IMR-90 (cell line): ENCODE results near the gene ADPRM. TPM values are rescaled to one million over a fixed set of nuclear protein-coding genes. Genes with fewer than 3 reads are reported as not detected.

Experiments
- ATAC-seq: fragments of 200-7000 bp; cut with Tn5 transposase; 2 replicates; pipeline ENCODE4 v1.9.1; 2020; ENCODE audit warnings: low read depth, mild to moderate bottlenecking, moderate library complexity
- BruUV-seq: library from RNA; stranded (reverse); fragments of 400-500 nt; replicated peaks from 2 replicates; lab custom pipeline; 2021; lab: Mats Ljungman, UMichigan
- CTCF ChIA-PET: fragments of 300-600 bp; formaldehyde crosslinking; extraction: SDS; loops from one replicate; lab custom pipeline; 2021; ENCODE audit warnings: antibody characterized with exemption; lab: Yijun Ruan, JAX
- POLR2A ChIA-PET: fragments of 300-600 bp; sonication (Branson Sonifier 250); formaldehyde crosslinking; loops from one replicate; lab custom pipeline; 2022; ENCODE audit warnings: antibody characterized with exemption; ENCODE audit not compliant: unreplicated experiment; lab: Charles Lee
- DNase-seq: peaks from one replicate; pipeline ENCODE4 v3.0.0; 2013
- H2AFZ ChIP-seq: replicated peaks from 2 replicates; pipeline ENCODE3; 2013; ENCODE audit warnings: low read length, mild to moderate bottlenecking; ENCODE audit not compliant: poor library complexity
- H2AK5ac ChIP-seq: 2 replicates; pipeline ENCODE4 v1.6.1; 2013; ENCODE audit warnings: low read depth, low read length, inconsistent platforms
- H2AK9ac ChIP-seq: replicated peaks from 2 replicates; pipeline ENCODE3; 2013; ENCODE audit warnings: mild to moderate bottlenecking, low read depth, low read length, moderate library complexity; ENCODE audit not compliant: poor library complexity
- H2BK120ac ChIP-seq: 2 replicates; pipeline ENCODE4 v1.6.1; 2013; ENCODE audit warnings: low read depth, low read length, inconsistent platforms
- H2BK15ac ChIP-seq: 3 replicates; pipeline ENCODE4 v1.6.1; 2013; ENCODE audit warnings: low read depth, low read length, inconsistent platforms
- H2BK20ac ChIP-seq: 2 replicates; pipeline ENCODE4 v1.6.1; 2013; ENCODE audit warnings: low read depth, mild to moderate bottlenecking, inconsistent platforms, low read length, moderate library complexity
- H2BK5ac ChIP-seq: 2 replicates; pipeline ENCODE4 v1.6.1; 2013; ENCODE audit warnings: mild to moderate bottlenecking, low read depth, low read length, inconsistent platforms; ENCODE audit not compliant: poor library complexity, severe bottlenecking
- H3K14ac ChIP-seq: replicated peaks from 2 replicates; pipeline ENCODE4 v1.6.1; 2013; ENCODE audit warnings: low read depth, low read length, inconsistent platforms
- H3K18ac ChIP-seq: 2 replicates; pipeline ENCODE4 v1.6.1; 2013; ENCODE audit warnings: low read depth, low read length, control low read depth
- H3K23ac ChIP-seq: 2 replicates; pipeline ENCODE4 v1.6.1; 2013; ENCODE audit warnings: low read depth, low read length, inconsistent platforms
- H3K27ac ChIP-seq: 2 replicates; pipeline ENCODE4 v1.5.1; 2013; ENCODE audit warnings: mild to moderate bottlenecking, control low read depth, low read length; ENCODE audit not compliant: insufficient read depth
- H3K27me3 ChIP-seq: 2 replicates; pipeline ENCODE4 v1.6.1; 2013; ENCODE audit warnings: low read length; ENCODE audit not compliant: control insufficient read depth, insufficient read depth
- H3K36me3 ChIP-seq: 2 replicates; pipeline ENCODE4 v1.6.1; 2013; ENCODE audit warnings: low read length, mixed read lengths; ENCODE audit not compliant: control insufficient read depth, insufficient read depth
- H3K4ac ChIP-seq: 2 replicates; pipeline ENCODE4 v1.6.1; 2013; ENCODE audit warnings: low read depth, low read length, inconsistent platforms
- H3K4me1 ChIP-seq: 2 replicates; pipeline ENCODE4 v1.6.1; 2013; ENCODE audit warnings: low read length, mixed read lengths; ENCODE audit not compliant: control insufficient read depth, insufficient read depth
- H3K4me2 ChIP-seq: 2 replicates; pipeline ENCODE4 v1.6.1; 2013; ENCODE audit warnings: low read depth, mild to moderate bottlenecking, control low read depth, low read length, moderate library complexity
- H3K4me3 ChIP-seq: 2 replicates; pipeline ENCODE4 v1.5.1; 2013; ENCODE audit warnings: low read depth, mild to moderate bottlenecking, control low read depth, low read length, moderate library complexity; ENCODE audit not compliant: insufficient read depth
- H3K56ac ChIP-seq: 2 replicates; pipeline ENCODE4 v1.6.1; 2013; ENCODE audit warnings: low read length, inconsistent platforms; ENCODE audit not compliant: insufficient read depth; ENCODE audit errors: extremely low read depth
- H3K79me1 ChIP-seq, 2 experiments: 2 replicates each; pipeline ENCODE4 v1.6.1; 2013; ENCODE audit warnings: low read length in 2 of 2, inconsistent platforms in 1 of 2, low read depth in 1 of 2
- H3K9ac ChIP-seq: 2 replicates; pipeline ENCODE4 v1.6.1; 2013; ENCODE audit warnings: low read depth, low read length, control low read depth
- H3K9me1 ChIP-seq: 2 replicates; pipeline ENCODE4 v1.6.1; 2013; ENCODE audit warnings: low read length, inconsistent platforms; ENCODE audit not compliant: insufficient read depth
- H3K9me3 ChIP-seq: 2 replicates; pipeline ENCODE4 v1.6.1; 2013; ENCODE audit warnings: low read length; ENCODE audit not compliant: control insufficient read depth, insufficient read depth
- H4K20me1 ChIP-seq: 2 replicates; pipeline ENCODE4 v1.6.1; 2013; ENCODE audit warnings: low read length, inconsistent platforms; ENCODE audit not compliant: insufficient read depth
- H4K5ac ChIP-seq: 2 replicates; pipeline ENCODE4 v1.6.1; 2013; ENCODE audit warnings: mild to moderate bottlenecking, low read depth, low read length, control low read depth
- H4K8ac ChIP-seq, 2 experiments: 2 replicates each; pipeline ENCODE4 v1.6.1; 2013; ENCODE audit warnings: low read depth in 2 of 2, low read length in 2 of 2, control low read depth in 1 of 2, inconsistent platforms in 1 of 2
- H4K91ac ChIP-seq: 2 replicates; pipeline ENCODE4 v1.6.1; 2013; ENCODE audit warnings: low read depth, low read length, inconsistent platforms; ENCODE audit not compliant: insufficient read depth
- BHLHE40 ChIP-seq: fragments of 150-350 bp; IDR thresholded peaks from 2 replicates; pipeline ENCODE4 v1.6.1; 2016; ENCODE audit warnings: mild to moderate bottlenecking, low read depth, low read length
- FOS ChIP-seq: fragments of 150-350 bp; IDR thresholded peaks from 2 replicates; pipeline ENCODE4 v1.6.1; 2016; ENCODE audit warnings: low read depth, low read length
- POLR2A ChIP-seq: IDR thresholded peaks from 2 replicates; pipeline ENCODE4 v1.6.1; 2012; ENCODE audit warnings: mild to moderate bottlenecking, low read depth, low read length
- RAD21 ChIP-seq: IDR thresholded peaks from 2 replicates; pipeline ENCODE4 v1.6.1; 2012; ENCODE audit warnings: low read length, improper control_type of control experiment
- RCOR1 ChIP-seq: IDR thresholded peaks from 2 replicates; pipeline ENCODE4 v1.6.1; 2012; ENCODE audit warnings: mild to moderate bottlenecking, low read length, improper control_type of control experiment; ENCODE audit not compliant: insufficient replicate concordance
- WGBS, 2 experiments: methylation state at CpG; one replicate each; pipeline versions ENCODE4 v1.1.5 to v1.1.7; 2013; ENCODE audit warnings: missing lambda C conversion rate in 2 of 2; ENCODE audit not compliant: insufficient read length in 1 of 2; ENCODE audit errors: extremely low coverage in 2 of 2; 5-methylcytosine and 5-hydroxymethylcytosine counted together
- dilution Hi-C: fragments of 300-500 bp; cut with HindIII; formaldehyde crosslinking; loops from one replicate; pipeline ENCODE4 v1.14.3; 2018; ENCODE audit warnings: low sequenced_read_pairs; ENCODE audit not compliant: unreplicated experiment
- in situ Hi-C: fragments of 300-500 bp; cut with MboI; formaldehyde crosslinking; loops from 3 replicates; pipeline ENCODE4 v1.14.3; 2019; ENCODE audit warnings: low sequenced_read_pairs, inconsistent platforms, mixed read lengths
- intact Hi-C: fragments of 100-400 bp; cut with micrococcal nuclease; formaldehyde crosslinking; loops from 2 replicates; pipeline ENCODE4 v1.10.0; 2022
- polyA plus RNA-seq, 3 experiments: library from polyadenylated mRNA; depleted of rRNA; stranded (reverse); fragments of >200 nt; gene quantifications; 2 replicates each; pipeline ENCODE4 v1.2.3, GENCODE V29; 2012; ENCODE audit warnings: low replicate concordance in 1 of 3
- total RNA-seq: library from RNA; depleted of rRNA; stranded (reverse); fragments of >200 nt; gene quantifications from 2 replicates; pipeline ENCODE4 v1.2.3, GENCODE V29; 2012
- TF ChIP-seq, protein P1 (sequence below): conservative IDR thresholded peaks from 2 replicates; pipeline ENCODE4 v1.5.1; 2012; ENCODE audit warnings: mild to moderate bottlenecking, low read depth, low read length, improper control_type of control experiment
- TF ChIP-seq, protein P2 (sequence below): fragments of 150-350 bp; IDR thresholded peaks from 2 replicates; pipeline ENCODE4 v1.6.1; 2017; ENCODE audit warnings: mild to moderate bottlenecking, antibody characterized with exemption, low read length, low read depth

The ADPRM gene
- total and polyA plus RNA-seq, 2 of the 4 experiments (the other 2 are of a cell fraction), result 7.4 to 12.2 TPM

DNA sequence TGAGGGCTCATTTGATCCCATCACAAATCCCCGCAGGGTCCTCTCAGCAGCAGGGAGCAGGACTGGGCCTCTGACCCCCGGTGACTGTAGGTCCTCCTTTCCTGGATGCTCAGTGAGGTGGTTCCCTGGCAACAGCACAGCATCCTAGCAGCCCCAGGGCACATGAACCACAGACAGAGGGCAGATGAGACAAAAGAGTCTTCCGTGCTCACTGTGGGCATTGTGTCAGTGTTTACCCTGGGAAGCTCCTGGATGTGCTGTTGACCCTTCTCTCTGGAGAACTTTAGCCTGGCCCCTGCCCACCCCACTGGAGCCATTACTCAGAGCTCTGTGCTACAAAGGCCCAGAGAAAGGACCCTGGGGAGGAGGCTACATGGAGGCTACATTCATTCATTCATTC lies 54.2 kb downstream of the ADPRM start:
- no peak for DNase-seq
- H3K4me1 ChIP-seq, result no peaks in the 10 kb centered on the region
- ChIA-PET POLR2A (no interaction called here), CTCF (interaction anchor here (0.6 kb wide), 1 partner anchor 14 kb away, joined by 3 read pairs; no protein-coding TSS in a partner anchor)
- in situ Hi-C loops, result no loop called here
- H3K9me3 ChIP-seq, result no peaks in the 10 kb centered on the region
- no peaks in the 10 kb centered on the region for H3K79me1 ChIP-seq
- no peak overlapping the region for H3K14ac ChIP-seq
- no peak overlapping the region for H3K4me2 ChIP-seq
- dilution Hi-C loops, result no loop called here
- H2BK5ac ChIP-seq, result no peak overlapping the region
- no peak overlapping the region for H3K56ac ChIP-seq
- no peak for TF ChIP-seq FOS
- TF ChIP-seq, protein P1, sequence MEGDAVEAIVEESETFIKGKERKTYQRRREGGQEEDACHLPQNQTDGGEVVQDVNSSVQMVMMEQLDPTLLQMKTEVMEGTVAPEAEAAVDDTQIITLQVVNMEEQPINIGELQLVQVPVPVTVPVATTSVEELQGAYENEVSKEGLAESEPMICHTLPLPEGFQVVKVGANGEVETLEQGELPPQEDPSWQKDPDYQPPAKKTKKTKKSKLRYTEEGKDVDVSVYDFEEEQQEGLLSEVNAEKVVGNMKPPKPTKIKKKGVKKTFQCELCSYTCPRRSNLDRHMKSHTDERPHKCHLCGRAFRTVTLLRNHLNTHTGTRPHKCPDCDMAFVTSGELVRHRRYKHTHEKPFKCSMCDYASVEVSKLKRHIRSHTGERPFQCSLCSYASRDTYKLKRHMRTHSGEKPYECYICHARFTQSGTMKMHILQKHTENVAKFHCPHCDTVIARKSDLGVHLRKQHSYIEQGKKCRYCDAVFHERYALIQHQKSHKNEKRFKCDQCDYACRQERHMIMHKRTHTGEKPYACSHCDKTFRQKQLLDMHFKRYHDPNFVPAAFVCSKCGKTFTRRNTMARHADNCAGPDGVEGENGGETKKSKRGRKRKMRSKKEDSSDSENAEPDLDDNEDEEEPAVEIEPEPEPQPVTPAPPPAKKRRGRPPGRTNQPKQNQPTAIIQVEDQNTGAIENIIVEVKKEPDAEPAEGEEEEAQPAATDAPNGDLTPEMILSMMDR, result no peak
- TF ChIP-seq, protein P2, sequence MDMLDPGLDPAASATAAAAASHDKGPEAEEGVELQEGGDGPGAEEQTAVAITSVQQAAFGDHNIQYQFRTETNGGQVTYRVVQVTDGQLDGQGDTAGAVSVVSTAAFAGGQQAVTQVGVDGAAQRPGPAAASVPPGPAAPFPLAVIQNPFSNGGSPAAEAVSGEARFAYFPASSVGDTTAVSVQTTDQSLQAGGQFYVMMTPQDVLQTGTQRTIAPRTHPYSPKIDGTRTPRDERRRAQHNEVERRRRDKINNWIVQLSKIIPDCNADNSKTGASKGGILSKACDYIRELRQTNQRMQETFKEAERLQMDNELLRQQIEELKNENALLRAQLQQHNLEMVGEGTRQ, result no peak
- no peak for TF ChIP-seq BHLHE40
- TF ChIP-seq POLR2A, result no peak
- TF ChIP-seq RCOR1, result no peak
- no peak for TF ChIP-seq RAD21
- no peak overlapping the region for H3K9ac ChIP-seq
- no peak overlapping the region for H4K5ac ChIP-seq
- 43% methylated on average over 2 of the region's 3 CpGs; no CpG with 5 or more reads in 1 of the 2 experiments for WGBS, 2 experiments
- H2AK5ac ChIP-seq, result no peak overlapping the region
- H4K8ac ChIP-seq, result no peak overlapping the region
- H2BK15ac ChIP-seq, result no peak overlapping the region
- H3K18ac ChIP-seq, result no peak overlapping the region
- ATAC-seq, result no peak
- no peak overlapping the region for H3K27ac ChIP-seq
- no peak overlapping the region for H2BK20ac ChIP-seq
- H3K27me3 ChIP-seq, result peaks cover 11% of the 10 kb centered on the region; the same call in 1 of the 2 replicates
- no peak overlapping the region for H4K91ac ChIP-seq
- no peak overlapping the region for H3K23ac ChIP-seq
- no peaks in the 10 kb centered on the region for H3K36me3 ChIP-seq
- no peak overlapping the region for H2BK120ac ChIP-seq
- intact Hi-C loops, result no loop called here
- H3K4ac ChIP-seq, result no peak overlapping the region
- no peak overlapping the region for H3K4me3 ChIP-seq
- no peaks in the 10 kb centered on the region for H3K9me1 ChIP-seq
- no peak overlapping the region for H2AK9ac ChIP-seq
- no peaks in the 10 kb centered on the region for H4K20me1 ChIP-seq
- no TSS peak for BruUV-seq
- no peak overlapping the region for H2AFZ ChIP-seq
